ENCODE results near the gene ZNF783.
"Not testable (repeated sequence)": the region's sequence is repeated elsewhere in the genome, so short reads cannot be mapped to it uniquely, and the experiment has no call there.

- not testable (repeated sequence) for TF ChIP-seq CTCF (IDR thresholded peaks at IDR 0.05); POLR2A (IDR thresholded peaks at IDR 0.05; ENCODE audit: low read length); RFX5 (IDR thresholded peaks at IDR 0.05); ZFP36 (IDR thresholded peaks at IDR 0.05; ENCODE audit: borderline replicate concordance, partially characterized antibody); NR3C1 (IDR thresholded peaks at IDR 0.05); RAD21 (conservative IDR thresholded peaks at IDR 0.05 in 1 of 2, IDR thresholded peaks at IDR 0.05 in 1 of 2); EP300 (IDR thresholded peaks at IDR 0.05); FOXS1 (CRISPR knock-in tag; IDR thresholded peaks at IDR 0.05)
These were observed 35.6 kb upstream of the ZNF783 start for GRCh38 chr7:149226366-149226765.
